GM21360 (cell line): ENCODE data around the gene THTPA.

ENCODE experiments used
- ATAC-seq: cut with Tn5 transposase; IDR thresholded peaks from one replicate; pipeline ENCODE4 v1.9.1; 2021; ENCODE audit warnings: mild to moderate bottlenecking, moderate library complexity; ENCODE audit not compliant: unreplicated experiment

THTPA gene, protein sequence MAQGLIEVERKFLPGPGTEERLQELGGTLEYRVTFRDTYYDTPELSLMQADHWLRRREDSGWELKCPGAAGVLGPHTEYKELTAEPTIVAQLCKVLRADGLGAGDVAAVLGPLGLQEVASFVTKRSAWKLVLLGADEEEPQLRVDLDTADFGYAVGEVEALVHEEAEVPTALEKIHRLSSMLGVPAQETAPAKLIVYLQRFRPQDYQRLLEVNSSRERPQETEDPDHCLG

DNA sequence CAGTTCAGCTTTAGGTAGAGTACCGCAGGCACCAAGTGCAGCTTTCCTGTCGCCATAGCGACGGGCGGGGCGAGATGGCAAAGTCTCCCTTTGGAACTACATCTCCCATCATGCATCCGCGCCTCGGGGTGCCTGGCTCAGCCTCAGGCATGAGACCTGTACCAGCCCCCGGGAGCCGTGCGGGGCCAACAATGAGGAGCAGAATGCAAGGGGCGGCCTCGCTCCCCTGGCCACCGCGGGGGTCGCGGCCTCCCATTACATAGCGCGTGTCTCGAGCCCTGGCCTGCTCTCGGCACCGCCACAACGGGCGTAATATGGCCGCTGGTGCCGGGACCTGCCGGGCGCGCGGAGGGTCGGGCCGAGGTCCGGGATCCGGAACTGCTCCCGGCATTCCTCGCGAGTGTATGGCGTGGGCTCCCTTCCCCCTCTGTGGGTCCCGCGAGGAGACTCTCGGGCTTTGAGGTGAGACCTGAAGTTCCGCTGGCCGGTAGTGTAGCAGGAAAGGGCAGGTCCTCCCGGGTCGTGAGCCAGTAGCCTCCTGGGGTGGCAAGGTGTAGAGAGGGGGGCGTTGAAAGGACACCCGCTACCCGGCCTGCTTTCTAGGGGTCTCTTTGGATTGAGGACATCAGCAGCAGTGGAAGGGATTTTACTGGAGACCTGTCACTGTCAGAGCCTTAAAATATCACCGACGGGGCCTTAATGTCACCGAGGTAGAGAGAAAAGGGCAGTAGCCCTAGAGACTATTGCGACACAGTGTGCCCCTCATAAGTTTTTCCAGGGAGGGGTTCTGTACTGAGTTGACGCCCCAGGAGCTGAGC lies at the start of gene THTPA:
THTPA (plus strand) TSS at position 390 of the 818 bp plus-strand sequence. CDS start 487 bp downstream, outside the sequence.
- ATAC-seq = peak; percentile 72

DNA sequence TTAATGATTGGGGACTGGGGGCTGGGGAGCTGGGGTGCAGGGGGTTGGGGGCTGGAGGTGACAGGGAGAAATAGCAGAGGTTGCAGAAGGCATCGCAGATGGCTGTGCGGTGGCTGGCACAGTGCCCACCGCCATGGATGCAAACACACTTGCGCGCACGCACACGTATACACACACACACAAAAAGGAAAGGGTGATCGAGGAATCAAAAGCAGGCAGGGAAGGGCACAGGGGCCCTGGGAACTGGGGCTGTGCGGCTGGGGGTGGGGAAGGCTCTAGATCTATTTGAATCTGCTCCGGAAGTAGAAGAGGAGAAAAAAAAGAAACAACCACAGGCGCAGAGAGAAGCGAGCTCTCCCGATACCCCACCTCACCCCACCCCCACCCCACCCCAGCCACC lies 43.9 kb upstream of the THTPA start:
- ATAC-seq = no peak

DNA sequence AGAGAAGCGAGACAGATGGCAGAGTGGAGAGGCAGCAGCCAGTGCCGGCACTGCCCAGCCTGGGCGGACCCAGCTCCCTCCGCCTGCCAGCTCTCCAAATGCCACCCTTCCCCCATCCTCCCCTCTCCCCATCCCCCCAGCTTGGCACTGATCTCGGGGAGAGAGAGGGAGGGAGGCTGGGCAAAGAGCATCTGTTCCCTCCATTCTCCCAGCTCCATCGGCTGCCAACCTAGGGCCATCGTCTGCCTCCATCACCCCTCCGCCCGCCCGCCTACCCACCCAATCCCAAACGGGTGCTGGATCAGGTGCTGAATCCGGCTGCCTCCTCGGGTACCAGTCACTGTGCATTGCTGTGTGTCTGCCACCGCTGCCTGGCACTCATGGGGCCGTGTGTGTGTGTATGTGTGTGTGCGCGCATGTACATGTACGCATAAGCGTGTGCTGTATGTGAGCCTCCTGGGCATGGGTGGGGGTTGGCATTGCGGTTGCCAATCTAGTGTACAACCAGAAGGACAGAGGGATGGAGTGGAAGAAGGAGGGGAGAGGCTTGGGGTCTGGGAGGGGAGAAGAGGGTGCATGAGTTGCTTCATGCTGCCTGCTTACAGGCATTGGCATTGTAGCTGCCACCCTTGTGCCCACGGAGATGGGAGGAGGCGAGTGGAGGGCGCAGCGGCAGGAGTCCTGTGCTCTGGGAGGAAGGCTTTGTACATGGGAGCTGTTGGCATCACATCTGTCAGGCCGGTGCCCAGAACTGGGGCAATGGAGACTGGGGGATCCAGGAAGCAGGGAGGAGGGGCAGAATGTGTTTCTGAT lies 42.9 kb upstream of the THTPA start:
- ATAC-seq = no peak

DNA sequence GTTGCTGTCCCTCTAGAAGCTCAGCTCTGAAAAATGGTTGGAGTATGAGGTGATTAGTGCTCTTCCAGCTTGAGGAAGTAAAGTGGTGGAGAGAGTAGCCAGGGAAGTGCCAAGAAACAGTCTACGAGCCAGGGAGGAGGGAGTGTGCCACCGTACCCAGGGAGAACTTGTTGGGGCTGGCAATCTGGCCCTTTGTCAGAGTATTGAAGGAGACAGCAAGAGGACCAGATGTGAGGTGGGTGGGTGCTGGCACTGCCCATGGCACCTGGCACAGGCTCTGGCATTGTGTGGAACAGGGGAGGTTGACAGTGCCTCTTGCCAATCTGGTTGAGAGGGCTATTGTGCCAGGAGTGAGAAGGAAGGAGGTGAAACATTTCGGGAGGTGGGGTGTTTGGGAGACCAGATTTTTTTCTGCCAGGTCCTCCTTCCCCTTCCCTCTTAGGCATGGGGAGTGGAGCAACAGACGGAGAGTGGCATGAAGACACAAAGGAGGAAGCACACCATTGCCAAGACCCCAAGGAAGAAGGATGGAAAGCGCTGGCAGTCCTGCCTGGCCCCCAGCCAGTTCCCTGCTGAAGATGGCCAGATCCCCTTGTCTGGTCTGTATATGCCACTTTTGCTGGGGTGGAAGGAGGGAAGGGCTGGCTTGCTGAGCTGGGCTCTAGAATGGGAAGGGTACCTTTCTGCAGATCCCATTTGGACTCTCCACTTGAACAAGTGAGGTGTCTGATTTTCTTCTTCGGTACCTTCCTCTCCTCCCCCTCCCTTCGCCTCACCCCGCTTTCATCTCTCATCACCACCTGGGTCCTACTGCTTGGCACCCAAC lies 42.0 kb upstream of the THTPA start:
- ATAC-seq = no peak

DNA sequence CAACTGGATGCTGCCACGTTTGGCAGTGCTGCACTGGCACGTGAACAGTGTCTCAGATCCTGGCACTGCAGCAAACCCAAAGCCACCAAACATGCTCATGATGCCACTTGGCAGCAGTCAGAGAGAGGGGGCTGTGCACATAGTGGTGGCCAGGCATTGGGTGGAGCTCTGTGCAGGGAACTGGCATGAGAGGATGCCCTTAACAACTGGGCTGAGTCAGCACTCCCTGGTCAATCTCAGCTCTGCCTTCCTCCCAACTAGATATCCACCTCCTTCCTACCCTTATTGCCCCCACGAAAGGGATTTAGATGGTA lies 41.5 kb upstream of the THTPA start:
- ATAC-seq = no peak

DNA sequence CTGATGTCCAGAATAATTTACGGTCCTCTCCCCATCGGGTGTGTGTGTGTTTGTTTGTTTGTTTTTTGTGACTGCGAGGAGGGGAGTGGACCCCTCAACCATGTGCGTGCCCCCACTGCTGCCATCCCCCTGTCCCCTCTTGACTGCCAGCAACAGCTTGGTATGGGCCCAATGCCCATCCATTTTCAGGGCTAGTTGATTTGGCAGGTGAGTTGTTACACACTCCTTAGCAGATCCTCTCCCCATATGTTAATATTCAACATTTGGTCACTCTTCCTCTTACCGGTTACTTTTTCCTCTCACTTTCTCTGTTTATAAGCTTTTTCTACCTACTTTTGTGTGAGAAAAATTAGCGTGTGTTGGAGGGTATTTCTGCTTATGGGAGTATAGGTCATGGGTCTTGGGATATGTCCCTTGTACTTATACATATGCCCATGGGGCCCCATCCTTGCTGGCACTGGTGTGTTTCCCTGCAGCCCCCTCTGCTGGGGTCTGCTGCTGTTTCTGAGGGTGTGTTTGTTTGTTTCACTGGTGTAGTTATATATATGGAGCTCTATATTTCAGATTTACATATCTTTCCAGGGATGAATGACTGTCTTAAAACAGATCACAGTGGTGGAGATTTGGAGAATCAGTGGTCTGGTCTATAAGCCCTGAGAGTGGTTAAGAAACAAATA lies 38.3 kb upstream of the THTPA start:
- no peak for ATAC-seq

DNA sequence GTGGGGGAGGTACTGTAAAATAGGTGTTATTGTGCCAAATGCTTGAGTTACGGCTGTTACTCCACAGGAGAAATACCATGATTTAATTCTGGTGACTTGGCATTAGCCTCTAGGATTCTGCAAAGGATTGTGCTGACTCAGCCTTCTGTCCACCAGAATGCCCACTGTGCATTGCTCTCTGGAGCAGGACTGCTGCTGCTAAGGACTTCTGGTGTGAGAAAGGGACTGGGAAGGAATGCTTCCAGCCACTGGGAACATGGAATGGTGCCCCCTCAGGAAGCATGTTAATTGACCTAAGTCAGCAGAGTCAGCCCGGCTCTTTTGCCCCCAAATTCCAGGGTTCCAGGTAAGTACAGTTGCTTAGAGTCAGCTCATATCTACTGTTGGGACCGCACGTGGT lies 37.4 kb upstream of the THTPA start:
- ATAC-seq = no peak

DNA sequence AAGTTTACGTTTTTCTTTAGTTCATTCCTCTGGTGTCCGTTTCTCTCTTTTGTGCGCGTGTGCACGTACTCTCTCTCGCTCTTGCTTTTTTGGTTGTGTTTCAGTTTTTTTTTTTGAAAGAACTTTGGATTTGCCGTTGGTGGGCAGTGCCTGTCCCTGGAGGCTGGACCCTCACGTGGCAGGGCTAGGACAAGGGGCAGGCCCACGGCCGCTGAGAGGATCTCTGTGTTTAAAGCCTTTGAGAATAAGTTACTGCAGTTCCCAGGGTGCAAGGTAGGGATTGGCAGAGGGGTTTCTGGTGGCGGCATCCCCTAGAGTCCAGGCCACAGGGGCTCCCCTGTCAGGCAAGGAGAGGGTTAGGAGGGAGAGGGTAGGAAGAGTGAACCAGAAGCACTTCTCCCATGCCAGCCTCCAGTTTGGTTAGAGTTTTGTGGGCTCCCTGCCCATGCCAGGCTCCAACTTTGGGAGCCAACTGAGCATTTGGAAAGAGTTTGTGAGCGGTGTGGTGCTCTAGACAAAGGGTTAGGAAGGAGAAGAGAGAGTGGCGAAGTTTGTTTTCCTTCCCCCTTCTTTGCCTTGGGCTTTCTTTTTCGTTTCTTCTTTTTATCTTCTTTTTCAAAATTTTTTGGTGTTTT lies 35.1 kb upstream of the THTPA start:
- ATAC-seq = no peak

DNA sequence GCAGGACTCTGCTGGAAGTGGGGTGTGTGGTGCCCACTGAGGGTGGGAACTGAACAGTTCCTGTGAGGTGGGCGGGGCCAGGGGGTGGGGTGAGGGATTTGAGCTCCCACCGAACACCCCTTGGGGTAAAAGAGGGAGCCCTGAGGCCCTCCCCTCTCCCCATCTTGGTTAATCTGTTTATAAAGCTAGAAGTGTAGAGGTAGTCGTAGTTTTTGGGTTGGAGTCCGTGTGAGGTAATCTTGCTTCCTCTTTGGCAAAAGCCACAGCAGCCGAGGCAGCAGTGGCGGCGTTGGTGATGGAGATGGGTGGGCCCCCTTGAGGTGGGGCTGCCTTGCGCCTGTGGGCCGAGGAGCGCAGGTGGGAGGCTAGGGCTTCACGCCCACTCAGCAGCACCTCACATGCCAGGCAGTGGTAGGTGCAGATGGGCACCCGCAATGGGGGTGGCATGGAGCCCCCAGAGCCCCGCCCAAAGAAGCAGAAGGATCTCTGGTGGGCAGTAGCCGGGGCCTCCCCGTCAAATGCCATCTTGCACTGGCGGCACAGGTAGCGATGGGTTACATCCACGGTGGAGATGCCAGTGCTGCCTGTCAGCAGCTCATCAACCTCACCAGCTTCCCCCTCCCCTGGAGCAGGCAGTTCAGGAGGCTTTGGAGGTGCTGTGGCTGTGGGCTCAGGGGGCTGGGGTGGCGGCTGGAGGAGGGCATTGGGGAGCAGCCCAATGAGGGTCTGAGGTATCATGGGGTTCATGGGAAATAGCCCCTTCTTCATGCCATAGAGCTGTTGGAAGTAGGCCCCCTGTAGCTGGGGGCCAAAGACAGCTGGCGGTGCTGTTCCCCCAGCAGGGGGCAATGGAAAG lies 34.1 kb upstream of the THTPA start:
- ATAC-seq = no peak

DNA sequence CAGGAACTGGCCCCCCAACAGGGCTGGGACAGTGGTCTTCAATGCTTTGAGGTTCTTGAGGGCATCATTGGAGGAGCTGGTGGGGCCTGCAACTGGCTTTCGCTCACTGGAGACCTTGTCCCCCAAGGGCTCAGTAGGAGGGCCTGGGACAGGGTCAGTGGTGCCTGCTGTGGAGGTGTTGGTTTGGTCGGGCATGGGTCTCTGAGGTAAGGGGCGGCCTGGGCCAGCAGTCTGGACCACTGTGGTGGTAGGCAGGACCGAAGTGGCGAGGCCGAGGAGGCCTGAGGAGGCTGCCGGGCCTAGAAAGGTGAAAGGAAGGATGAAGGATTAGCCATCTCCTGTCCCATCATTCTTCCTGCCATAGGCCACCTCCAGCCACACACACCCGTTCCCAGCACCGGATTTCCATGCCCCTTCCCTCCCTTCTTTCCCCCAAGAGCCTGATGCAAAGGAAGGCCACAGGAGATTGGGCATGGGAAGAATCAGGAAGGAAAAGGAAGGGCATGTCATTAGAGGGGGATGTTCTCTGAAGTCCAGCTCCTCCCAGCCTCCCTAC lies 33.4 kb upstream of the THTPA start:
- no peak for ATAC-seq

DNA sequence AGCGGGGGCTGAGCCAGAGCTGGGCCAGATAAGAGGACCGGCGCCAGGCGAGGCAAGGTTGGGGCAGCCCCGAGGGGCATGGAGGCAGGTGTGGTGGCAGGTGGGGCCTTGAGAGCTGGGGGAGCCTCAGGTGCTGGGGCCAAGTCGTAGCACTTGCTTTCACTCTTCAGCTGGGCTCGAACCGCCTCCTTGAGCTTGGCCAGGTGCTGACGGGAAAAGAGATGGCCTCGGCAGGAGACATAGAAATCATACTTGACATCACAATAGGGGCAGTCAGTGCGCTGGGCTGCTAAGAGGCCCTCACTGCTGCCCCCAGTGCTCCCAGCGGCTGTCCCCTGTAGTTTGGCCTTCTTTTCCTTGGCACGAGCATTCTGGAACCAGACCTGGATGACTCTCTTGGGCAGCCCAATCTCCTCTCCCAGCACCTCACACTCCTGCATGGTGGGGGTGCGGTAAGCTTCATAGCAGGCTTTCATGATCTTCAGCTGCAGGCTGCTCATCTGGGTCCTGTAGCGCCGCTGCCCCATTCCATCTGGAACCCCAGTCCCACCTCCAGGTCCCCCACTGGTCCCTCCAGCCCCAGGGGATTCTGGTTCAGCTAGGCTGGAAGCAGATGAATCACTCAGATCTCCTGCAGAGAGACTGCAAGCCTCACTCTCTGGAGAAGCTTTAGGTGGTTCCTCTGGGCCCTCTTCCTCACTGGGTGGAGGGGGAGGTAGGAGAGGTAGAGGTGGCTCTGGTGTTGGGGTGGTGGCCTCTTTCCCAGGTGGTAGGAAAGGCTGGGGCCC lies 32.6 kb upstream of the THTPA start:
- ATAC-seq = no peak

DNA sequence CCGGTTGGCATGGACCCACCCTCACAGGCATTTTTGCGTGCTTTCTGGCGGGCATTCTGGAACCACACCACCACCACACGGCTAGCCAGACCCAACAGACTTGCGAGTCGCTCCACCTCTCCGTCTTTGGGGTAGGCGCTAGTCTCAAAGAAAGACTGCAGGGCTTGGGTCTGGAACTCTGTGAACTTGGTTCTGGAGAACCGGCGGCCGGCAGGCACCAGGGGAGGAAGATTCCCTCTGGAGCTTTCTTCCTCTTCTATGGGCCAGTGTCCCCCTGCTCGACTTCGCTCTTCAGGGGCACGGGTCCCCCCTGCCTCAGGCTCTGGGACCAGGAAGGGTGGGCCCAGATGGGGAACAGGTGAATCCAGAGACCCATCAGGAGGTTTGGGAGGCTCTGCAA lies 31.1 kb upstream of the THTPA start:
- no peak for ATAC-seq

DNA sequence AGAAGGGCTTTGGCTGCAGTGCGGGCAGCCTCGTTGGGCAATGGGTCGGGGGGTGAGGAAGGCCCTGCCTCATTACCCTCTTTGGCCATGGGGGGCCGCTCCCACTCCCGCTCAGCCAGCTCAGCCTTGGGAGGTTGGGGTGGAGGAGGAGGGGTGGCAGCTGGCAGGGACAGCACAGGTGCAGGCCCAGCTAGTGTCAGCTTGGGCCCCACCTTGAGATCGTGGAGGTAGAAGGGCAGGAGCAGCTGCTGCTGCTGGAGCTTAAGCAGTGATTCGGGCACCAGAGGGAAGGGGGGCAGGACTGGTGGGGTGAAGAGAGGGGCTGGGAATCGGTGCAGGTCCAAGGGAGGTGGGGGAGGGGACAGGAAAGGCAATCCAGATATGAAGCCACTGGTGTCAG lies 30.5 kb upstream of the THTPA start:
- no peak for ATAC-seq

DNA sequence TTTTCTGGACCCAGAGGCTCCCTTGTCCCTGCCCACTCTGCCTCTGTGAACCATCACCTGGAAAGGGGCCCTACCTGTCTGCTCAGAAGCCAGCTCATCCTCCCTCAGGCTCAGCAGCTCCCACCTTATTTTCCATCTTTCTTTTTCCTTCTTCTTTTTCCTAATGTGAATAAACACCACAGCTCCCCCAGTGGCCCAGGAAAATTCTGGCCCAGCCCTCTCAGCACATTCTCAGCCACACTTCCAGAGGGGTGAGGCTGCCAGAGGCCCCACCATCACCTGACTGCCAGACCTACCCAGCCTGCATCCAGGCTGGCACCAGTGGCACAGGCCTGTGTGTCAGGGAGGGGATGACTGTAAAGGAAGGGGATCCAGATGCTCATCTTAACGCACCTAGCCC lies 27.5 kb upstream of the THTPA start:
- no peak for ATAC-seq

DNA sequence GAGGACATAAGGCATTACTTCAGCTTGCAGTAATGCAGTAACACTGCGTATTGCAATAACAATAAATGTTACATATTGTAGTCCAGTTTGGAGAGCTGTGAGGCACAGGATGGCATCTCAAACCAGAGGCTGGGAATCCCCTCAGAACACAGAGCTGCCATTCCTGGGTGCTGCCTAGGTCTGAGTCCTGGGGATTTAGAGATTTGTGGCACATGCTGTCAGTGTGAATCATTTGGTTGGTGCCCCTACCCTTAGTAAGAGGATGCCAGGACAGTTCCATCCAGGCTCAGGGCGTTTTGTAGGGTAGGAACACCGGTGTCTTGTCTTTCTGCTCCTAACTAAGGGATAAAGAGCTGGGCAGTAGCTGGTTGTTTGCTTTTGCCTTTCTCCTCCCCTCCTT lies 27.1 kb upstream of the THTPA start:
- no peak for ATAC-seq

DNA sequence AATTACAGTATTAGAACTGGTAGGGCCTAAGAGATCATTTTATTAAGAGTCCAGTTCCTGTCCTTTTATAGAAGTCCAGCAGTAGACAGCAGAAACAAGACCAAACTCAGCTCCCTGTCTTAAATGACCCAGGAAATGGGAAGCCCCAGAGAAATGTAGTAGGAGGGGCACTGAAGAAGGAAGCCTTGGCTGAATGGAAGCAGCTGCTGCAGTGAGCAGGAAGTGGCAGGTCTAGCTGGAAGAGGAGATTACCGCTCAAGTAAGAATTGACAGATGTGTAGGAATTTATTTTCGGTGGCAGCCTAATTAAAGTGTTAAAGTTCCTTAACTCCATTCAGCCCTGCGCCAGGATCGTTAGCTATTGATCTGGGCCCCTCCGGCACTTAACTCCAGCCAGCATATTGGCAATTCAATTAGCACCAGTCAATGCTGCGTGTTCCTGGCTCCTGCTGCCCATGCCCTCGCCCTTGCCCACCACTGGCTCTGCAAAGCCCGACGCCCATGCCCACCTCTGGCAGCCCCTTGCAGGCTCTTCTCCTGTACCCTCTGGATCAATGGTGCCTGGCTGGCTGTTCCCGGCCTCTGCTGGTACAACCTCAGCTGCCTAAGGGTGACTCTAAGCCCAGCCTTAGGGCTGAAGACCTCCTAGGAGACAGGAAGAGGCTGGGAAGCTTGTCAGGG lies 25.6 kb upstream of the THTPA start:
- no peak for ATAC-seq

DNA sequence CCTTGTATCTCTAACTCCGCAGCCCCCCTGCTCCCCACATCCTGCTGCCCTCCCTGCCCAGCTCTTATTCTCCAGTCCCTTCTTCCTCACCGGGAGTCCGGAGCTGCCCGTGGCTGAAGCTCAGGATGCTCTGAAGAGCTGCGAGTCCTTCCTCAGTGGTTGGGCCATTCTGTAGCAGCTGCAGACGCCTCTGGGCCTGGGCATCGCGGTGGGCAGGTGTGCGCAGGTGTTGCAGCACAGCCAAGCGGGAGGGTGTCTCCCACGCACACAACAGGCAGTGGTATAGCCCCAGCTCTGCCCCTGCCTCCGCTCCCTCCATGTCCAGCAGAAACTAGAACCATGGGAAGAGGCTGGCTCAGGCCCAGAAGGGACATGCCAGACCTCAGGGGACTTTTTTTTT lies 24.7 kb upstream of the THTPA start:
- ATAC-seq = no peak
